ENCODE results near the gene C14orf180.

Gene C14orf180

DNA sequence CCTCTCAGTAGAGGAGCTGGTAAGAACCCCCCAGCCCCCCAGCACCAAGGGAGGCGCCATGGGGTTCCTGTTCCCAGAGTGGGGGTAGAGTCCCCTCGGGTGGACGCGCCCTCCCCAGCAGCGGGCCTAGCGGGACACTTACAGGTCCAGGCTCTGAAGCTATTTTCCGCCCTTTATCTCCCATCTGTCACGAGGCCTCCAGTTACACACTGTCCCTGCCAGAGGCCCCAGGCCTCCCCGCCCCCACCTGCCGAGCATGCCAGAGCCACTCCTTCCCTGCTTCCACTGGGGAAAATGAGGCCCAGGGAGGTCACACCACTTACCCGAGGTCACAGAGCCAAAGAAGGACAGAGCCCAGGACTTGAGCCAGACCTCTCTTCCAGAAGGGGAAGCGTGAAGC lies 3.1 kb downstream of the C14orf180 start:
- no peak for DNase-seq

DNA sequence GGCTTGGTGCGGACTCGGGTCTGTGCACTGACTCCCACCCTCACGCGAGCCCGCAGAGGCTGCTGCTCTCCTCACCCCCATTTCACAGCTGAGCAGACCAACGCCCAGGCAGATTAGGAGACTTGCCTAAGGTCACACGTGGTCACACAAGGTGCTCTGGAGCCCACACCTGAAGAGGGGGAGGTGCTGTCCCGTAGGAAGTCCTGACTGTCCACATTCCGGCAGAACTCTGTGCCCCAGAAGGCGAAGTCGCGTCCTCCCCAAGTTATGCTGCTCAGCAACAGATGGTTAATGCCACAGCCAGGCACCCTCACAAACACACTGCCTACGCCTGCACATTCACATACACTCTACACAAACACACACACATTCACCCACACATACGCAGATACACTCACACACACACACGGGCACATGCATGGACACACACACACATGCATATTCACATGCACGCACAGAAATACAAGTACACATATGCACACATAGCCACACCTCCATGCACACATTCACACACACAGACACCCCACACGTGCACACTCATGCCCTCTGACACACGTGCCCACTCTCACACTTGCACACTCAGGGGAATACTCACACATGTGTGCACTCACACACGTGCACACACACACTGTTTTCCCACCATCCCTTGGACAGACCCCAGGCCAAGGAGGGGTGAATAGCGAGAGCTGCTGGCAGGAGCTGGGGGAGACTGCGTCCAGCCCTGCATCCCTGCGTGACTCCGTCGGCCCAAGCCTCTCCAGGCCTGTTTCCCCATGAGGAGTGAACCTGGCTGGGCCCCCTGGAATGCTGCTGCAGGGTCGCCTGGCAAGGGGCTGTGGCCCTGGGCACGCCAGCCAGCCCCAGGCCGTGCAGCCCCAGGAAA lies 4.1 kb downstream of the C14orf180 start:
- no peak for DNase-seq

- DNase-seq = no peak
Measured at GRCh38 chr14:104584557-104584956, 5.0 kb downstream of the C14orf180 start.

DNA sequence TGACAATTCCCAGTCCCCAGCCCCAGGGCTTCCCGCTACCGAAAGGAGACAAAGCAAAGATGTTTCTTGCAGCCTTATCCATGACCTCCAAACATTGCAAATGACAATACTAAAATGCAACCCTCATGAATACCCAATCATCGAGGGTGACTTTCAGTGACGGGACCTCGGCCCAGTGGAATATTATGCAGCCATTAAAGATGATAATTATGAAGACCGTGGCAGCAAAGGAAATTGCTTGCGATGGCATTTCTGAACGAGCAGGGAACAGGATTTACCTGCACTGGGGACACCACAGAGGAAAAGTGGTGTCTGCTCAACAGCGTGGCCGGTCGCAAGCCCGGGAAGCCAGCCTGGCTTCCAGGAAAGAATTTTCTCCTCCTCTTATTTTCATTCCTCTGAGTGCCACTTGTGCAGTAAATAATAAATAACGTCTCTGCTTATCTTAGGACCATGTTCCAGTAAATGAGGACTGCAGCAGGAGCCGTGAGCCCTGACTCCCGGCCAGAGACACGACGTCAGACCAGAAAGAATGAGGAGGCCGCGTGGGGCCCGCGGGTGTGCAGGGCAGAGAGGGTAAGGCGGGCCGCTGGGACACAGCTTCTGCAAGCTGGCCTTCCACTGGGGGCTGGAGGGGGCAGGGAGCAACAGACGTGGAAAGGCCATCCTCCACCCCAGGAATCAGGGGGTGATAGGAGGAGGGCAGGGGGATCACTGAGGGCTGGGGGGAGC lies 6.6 kb downstream of the C14orf180 start:
- no peak for DNase-seq

- no peak for DNase-seq
Measured at GRCh38 chr14:104586832-104587620, 7.5 kb downstream of the C14orf180 start.

GRCh38 chr14:104587641-104588040 lies 8.1 kb downstream of the C14orf180 start:
- DNase-seq = no peak

- DNase-seq = no peak
Measured at GRCh38 chr14:104588066-104588857, 8.7 kb downstream of the C14orf180 start.

DNA sequence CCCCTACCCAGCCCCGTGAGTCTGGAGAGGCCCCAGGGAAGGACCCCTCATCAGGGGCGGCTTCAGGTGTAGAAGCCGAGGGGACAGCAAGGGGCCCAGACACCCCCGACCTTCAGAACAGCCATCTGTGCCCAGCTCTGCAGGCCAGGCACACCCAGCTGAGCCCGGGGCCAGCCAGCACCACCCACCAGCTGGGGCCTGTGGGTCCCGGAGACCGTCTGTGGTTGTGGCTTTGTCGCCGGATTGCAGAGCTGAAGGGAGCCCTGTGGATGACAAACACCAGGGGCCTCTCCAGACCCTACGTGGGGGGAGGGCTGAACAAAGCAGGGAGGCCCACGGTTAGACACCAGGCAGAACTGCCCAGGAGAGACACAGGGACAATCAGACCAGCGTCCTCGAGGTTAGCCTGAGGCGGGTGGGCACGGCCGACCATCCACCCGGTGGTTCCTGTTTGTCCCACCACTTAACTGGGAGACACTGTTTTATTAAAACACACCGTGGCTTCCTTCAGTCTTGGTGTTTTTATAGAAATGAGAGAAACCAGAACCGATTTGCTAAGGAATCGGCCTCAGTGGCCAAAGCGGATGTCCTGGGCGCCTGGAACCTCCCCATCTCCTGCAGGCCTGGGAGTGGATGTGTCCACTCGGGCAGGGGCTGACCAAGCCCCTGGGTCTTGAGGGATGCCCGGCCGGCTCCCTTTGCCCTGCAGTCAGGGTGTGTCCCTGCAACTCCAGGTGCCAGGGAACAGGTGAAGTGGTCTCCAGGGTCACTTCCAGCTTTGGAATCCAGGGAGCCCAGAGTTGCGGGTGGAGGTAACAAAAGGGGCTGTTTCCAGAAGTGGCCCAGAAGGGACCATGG lies 10.0 kb downstream of the C14orf180 start:
- DNase-seq = no peak

- DNase-seq = no peak
Measured at GRCh38 chr14:104590240-104590965, 10.8 kb downstream of the C14orf180 start.

GRCh38 chr14:104591031-104591430 lies 11.5 kb downstream of the C14orf180 start:
- no peak for DNase-seq

DNA sequence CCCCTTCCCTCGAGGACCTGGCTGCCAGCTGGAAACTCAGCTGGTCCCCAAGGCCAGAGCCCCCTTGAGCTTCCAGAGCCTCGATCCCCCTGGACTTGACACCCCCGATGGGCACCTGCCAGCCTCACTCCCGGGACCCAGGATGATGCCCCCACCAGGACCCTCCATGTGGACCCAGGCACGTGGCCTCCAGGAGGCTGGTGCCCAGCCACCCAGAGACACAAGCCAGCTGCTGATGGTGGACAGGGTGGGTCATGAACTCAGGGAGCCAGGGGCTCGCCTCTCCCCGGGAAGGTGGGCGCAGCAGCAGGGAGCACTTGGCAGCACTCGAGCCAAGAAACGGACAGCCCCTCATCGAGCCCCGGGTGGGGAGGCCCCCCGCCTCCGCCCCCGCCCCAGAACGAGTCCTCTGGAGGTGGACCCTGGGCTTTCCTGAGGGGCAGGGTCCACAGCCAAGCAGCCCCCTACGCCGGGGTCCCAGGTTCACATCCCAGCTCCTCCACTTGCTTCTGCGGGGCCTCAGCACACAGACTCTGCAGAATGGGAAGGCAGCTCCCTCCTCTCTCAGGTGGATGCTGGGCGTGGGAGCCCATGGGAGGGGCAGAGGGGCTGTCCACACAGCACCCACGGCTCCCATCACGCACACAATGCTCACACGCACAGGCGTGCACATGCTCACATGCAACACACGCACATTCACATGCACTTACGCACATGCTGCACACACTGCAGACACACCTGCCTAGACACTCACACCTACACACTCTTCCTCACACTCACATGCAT lies 12.1 kb downstream of the C14orf180 start:
- DNase-seq = no peak

DNA sequence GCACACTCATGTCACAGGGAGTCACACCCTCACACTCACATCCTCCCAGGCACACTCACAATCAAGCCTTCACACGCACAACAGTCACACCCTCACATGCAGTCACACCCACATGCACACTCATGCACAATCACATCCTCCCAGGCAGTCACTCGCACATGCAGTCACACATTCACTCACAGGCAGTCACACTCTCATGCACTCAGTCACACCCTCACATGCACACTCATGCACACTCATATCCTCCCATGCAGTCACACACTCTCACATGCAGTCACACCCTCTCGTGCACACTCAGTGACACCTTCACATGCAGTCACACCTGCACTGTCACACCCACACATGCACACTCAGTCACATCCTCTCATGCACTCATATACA lies 12.7 kb downstream of the C14orf180 start:
- no peak for DNase-seq

- no peak for DNase-seq
Measured at GRCh38 chr14:104592785-104593184, 13.2 kb downstream of the C14orf180 start.

GRCh38 chr14:104593241-104593701 lies 13.7 kb downstream of the C14orf180 start:
- DNase-seq = no peak

GRCh38 chr14:104593710-104594136 lies 14.2 kb downstream of the C14orf180 start:
- no peak for DNase-seq

DNA sequence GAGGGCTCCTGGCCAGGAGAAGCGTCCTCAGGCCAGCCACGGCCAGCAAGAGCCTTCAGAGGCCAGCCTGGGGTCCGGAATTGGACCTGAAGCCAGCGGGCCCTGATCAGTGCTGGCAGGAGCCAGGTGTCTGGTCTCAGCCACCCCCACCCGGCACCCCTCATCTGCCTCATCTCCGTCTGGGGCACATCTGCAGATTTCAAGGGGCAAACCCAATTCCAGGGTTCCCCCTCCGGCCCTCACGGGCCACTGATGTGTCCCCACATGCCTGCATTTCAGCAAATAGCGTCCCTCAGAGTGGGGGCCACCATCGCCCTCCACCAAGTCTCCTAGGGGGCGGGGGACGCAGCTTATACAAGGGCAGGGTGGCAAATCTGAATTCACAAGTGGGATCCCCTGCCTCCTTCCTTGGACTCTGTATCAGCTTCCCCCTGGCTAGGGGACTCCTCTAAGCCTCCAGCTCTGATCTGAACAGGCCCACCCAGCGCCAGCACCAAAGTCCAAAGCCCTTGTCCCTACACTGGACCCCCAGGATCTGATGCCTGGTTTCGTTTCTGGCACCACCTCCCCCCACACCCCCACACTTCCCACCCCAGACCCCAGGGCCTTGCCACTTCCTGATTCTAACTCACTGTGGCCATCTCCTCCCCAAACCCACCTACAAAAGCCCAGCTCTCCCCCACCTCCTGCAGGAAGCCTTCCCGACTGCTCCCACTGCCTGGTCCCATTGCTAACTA lies 14.9 kb downstream of the C14orf180 start:
- DNase-seq = no peak

DNA sequence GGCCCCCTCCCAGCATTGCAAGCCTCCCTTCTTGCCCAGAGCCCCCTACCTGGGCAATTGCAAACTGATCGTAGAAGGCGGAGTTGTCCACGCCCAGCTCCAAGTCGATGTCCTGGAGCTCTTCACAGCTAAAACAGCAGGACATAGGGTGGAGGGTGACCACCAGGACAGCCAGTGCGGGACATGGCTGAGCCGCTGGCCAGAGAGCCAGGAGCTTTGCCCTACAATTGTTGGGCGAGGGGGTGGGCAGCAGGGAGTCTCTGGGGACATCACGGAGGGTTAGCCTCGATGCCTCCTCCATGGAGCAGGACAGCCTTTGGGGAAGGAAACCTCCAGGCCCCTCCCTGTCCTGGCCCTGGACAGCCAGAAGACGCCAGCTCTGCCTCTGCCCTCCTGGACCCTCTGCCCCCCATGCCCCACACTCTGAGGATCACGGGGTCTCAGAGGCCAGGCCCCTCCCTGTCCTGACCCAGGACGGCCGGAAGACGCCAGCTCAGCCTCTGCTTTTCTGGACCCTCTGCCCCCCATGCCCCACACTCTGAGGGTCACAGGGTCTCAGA lies 15.6 kb downstream of the C14orf180 start:
- no peak for DNase-seq

- no peak for DNase-seq
Measured at GRCh38 chr14:104595911-104596450, 16.4 kb downstream of the C14orf180 start.
